Osteoblast (primary cell): ENCODE results near the gene ANKRD13C. TPM values are rescaled to one million over a fixed set of nuclear protein-coding genes. Genes with fewer than 3 reads are reported as not detected.

Experiments used
- DNase-seq: peaks from one replicate; pipeline ENCODE4 v3.0.0; 2011; ENCODE audit warnings: low spot score, mixed read lengths; ENCODE audit not compliant: insufficient read length; ENCODE audit errors: missing footprints
- H2AFZ ChIP-seq: 2 replicates; pipeline ENCODE4 v1.6.0; 2011; ENCODE audit warnings: mild to moderate bottlenecking, low read length
- H3K27ac ChIP-seq: 2 replicates; pipeline ENCODE4 v1.5.1; 2011; ENCODE audit warnings: mild to moderate bottlenecking, low read depth, low read length, moderate library complexity
- H3K27me3 ChIP-seq: 2 replicates; pipeline ENCODE4 v1.6.0; 2012; ENCODE audit warnings: mild to moderate bottlenecking, control low read depth, inconsistent platforms, low read length, moderate library complexity; ENCODE audit not compliant: insufficient read depth
- H3K36me3 ChIP-seq: 2 replicates; pipeline ENCODE4 v1.5.1; 2011; ENCODE audit warnings: mild to moderate bottlenecking, low read length, control low read depth, moderate library complexity; ENCODE audit not compliant: insufficient read depth
- H3K4me1 ChIP-seq: 2 replicates; pipeline ENCODE4 v1.5.1; 2011; ENCODE audit warnings: mild to moderate bottlenecking, low read length, control low read depth, moderate library complexity; ENCODE audit not compliant: insufficient read depth
- H3K4me2 ChIP-seq: 2 replicates; pipeline ENCODE4 v1.6.0; 2011; ENCODE audit warnings: mild to moderate bottlenecking, low read length; ENCODE audit not compliant: insufficient read depth
- H3K4me3 ChIP-seq: fragments of 200-600 bp; sonication (generic); 3 replicates; pipeline ENCODE4 v1.5.1; 2012; ENCODE audit warnings: mild to moderate bottlenecking, low read length, inconsistent platforms; ENCODE audit not compliant: insufficient read depth
- H3K79me2 ChIP-seq: 2 replicates; pipeline ENCODE4 v1.6.0; 2012; ENCODE audit warnings: mild to moderate bottlenecking, low read length, control low read depth, inconsistent platforms; ENCODE audit not compliant: insufficient read depth
- H3K9me3 ChIP-seq: 2 replicates; pipeline ENCODE4 v1.5.1; 2011; ENCODE audit warnings: low read depth, low read length, control low read depth
- H4K20me1 ChIP-seq: 2 replicates; pipeline ENCODE4 v1.6.0; 2012; ENCODE audit warnings: mild to moderate bottlenecking, low read length, control low read depth; ENCODE audit not compliant: insufficient read depth
- CTCF ChIP-seq: IDR thresholded peaks from 2 replicates; pipeline ENCODE4 v1.5.1; 2011; ENCODE audit warnings: mild to moderate bottlenecking, low read depth, low read length, moderate library complexity; ENCODE audit errors: extremely low read depth
- total RNA-seq: library from RNA; depleted of rRNA; stranded (reverse); fragments of >200 nt; gene quantifications from 2 replicates; pipeline ENCODE4 v1.2.3, GENCODE V29; 2012

Gene ANKRD13C
- total RNA-seq, 1 donor: 39.1 TPM

GRCh38 chr1:70334436-70334835 lies 20.1 kb downstream of the ANKRD13C start:
- H3K4me2 ChIP-seq: no peak overlapping the region
- no peaks in the 10 kb centered on the region for H3K4me1 ChIP-seq
- H3K27ac ChIP-seq: no peak overlapping the region
- H3K9me3 ChIP-seq: no peaks in the 10 kb centered on the region
- H3K27me3 ChIP-seq: no peaks in the 10 kb centered on the region
- no peak for DNase-seq
- no peak overlapping the region for H2AFZ ChIP-seq
- no peak overlapping the region for H3K4me3 ChIP-seq
- peaks cover 9% of the 10 kb centered on the region for H3K36me3 ChIP-seq
- peaks cover 64% of the 10 kb centered on the region for H3K79me2 ChIP-seq
- H4K20me1 ChIP-seq: peaks cover 4% of the 10 kb centered on the region
- no peak for TF ChIP-seq CTCF

- H3K36me3 ChIP-seq: peaks cover 3% of the 10 kb centered on the region
- H3K9me3 ChIP-seq: no peaks in the 10 kb centered on the region
- H3K79me2 ChIP-seq: peaks cover 62% of the 10 kb centered on the region
- H2AFZ ChIP-seq: no peak overlapping the region
- H3K4me3 ChIP-seq: no peak overlapping the region
- H4K20me1 ChIP-seq: peaks cover 8% of the 10 kb centered on the region
- TF ChIP-seq CTCF: no peak
- no peak for DNase-seq
- no peak overlapping the region for H3K27ac ChIP-seq
- H3K4me2 ChIP-seq: no peak overlapping the region
- no peaks in the 10 kb centered on the region for H3K4me1 ChIP-seq
- H3K27me3 ChIP-seq: no peaks in the 10 kb centered on the region
These were observed 21.3 kb downstream of the ANKRD13C start for GRCh38 chr1:70333245-70333644.

GRCh38 chr1:70331962-70332361 lies 22.6 kb downstream of the ANKRD13C start:
- no peak for TF ChIP-seq CTCF
- peaks cover 16% of the 10 kb centered on the region for H4K20me1 ChIP-seq
- no peak overlapping the region for H3K4me3 ChIP-seq
- H3K4me1 ChIP-seq: peaks cover 5% of the 10 kb centered on the region
- H3K27me3 ChIP-seq: no peaks in the 10 kb centered on the region
- peaks cover 3% of the 10 kb centered on the region for H3K36me3 ChIP-seq
- H2AFZ ChIP-seq: no peak overlapping the region
- no peak for DNase-seq
- no peak overlapping the region for H3K27ac ChIP-seq
- H3K9me3 ChIP-seq: no peaks in the 10 kb centered on the region
- peaks cover 60% of the 10 kb centered on the region for H3K79me2 ChIP-seq
- H3K4me2 ChIP-seq: no peak overlapping the region

GRCh38 chr1:70327306-70328076 lies 27.0 kb downstream of the ANKRD13C start:
- no peak for TF ChIP-seq CTCF
- no peak overlapping the region for H3K27ac ChIP-seq
- H3K9me3 ChIP-seq: no peaks in the 10 kb centered on the region
- H3K4me3 ChIP-seq: no peak overlapping the region
- peaks cover 5% of the 10 kb centered on the region for H3K4me1 ChIP-seq
- H2AFZ ChIP-seq: no peak overlapping the region
- H3K27me3 ChIP-seq: no peaks in the 10 kb centered on the region
- H3K79me2 ChIP-seq: peaks cover 59% of the 10 kb centered on the region
- H3K4me2 ChIP-seq: no peak overlapping the region
- peaks cover 24% of the 10 kb centered on the region for H4K20me1 ChIP-seq
- DNase-seq: no peak
- peaks cover 3% of the 10 kb centered on the region for H3K36me3 ChIP-seq
